B cell (primary cell): Measurements from ENCODE around the gene BAZ1B. TPM values are rescaled to one million over a fixed set of nuclear protein-coding genes. Genes with fewer than 3 reads are reported as not detected.

Source experiments
- ATAC-seq: fragments of 200-7000 bp; cut with Tn5 transposase; one replicate; pipeline ENCODE4 v1.10.0; 2021; ENCODE audit warnings: low read depth, mild to moderate bottlenecking, moderate number of reproducible peaks, moderate library complexity
- CTCF ChIA-PET: fragments of 350-600 bp; sonication (Branson Sonifier 250); formaldehyde crosslinking; loops from one replicate; lab custom pipeline; 2021; ENCODE audit warnings: antibody characterized with exemption, inconsistent platforms; lab: Charles Lee
- POLR2A ChIA-PET: fragments of 350-600 bp; sonication (Branson Sonifier 250); formaldehyde crosslinking; loops from one replicate; lab custom pipeline; 2021; ENCODE audit warnings: antibody characterized with exemption; lab: Charles Lee
- DNase-seq: peaks from one replicate; pipeline ENCODE4 v3.0.0; 2013
- H2AFZ ChIP-seq: 2 replicates; pipeline ENCODE4 v1.6.1; 2012; ENCODE audit warnings: mild to moderate bottlenecking, low read depth, low read length; ENCODE audit not compliant: insufficient read depth, poor library complexity, severe bottlenecking
- H3K27ac ChIP-seq, 2 donors: 1 replicate in 1 of 2; 2 replicates in 1 of 2; pipeline ENCODE4 v1.5.1; 2012 to 2013; ENCODE audit warnings: low read length in 2 of 2, mild to moderate bottlenecking in 2 of 2, moderate library complexity in 1 of 2
- H3K27me3 ChIP-seq, 4 experiments: fragments of 200-600 bp in 1 of 4; sonication (generic) in 1 of 4; replicated peaks in 1 of 4; 1 replicate in 2 of 4; 2 replicates in 2 of 4; pipeline versions ENCODE4 v1.6.1 to v1.7.0; 2013 to 2016; ENCODE audit warnings: low read length in 3 of 4, mild to moderate bottlenecking in 2 of 4, mixed read lengths in 1 of 4, moderate library complexity in 1 of 4; ENCODE audit not compliant: insufficient read depth in 4 of 4, control insufficient read depth in 3 of 4; ENCODE audit errors: control extremely low read depth in 1 of 4
- H3K36me3 ChIP-seq, 2 experiments: replicated peaks in 1 of 2; 1 replicate in 1 of 2; 2 replicates in 1 of 2; pipeline versions ENCODE4 v1.6.1 to v1.7.1; 2013; ENCODE audit warnings: low read length in 1 of 2; ENCODE audit not compliant: insufficient read depth in 2 of 2, control insufficient read depth in 1 of 2; ENCODE audit errors: control extremely low read depth in 1 of 2, extremely low read depth in 1 of 2
- H3K4me1 ChIP-seq, 2 donors: fragments of 200-600 bp in 1 of 2; sonication (generic) in 1 of 2; 1 replicate in 1 of 2; 2 replicates in 1 of 2; pipeline versions ENCODE4 v1.5.1 to v1.6.1; 2013 to 2017; ENCODE audit warnings: low read length in 2 of 2; ENCODE audit not compliant: control insufficient read depth in 2 of 2, insufficient read depth in 2 of 2
- H3K4me2 ChIP-seq: replicated peaks from 2 replicates; pipeline ENCODE3; 2012; ENCODE audit warnings: mild to moderate bottlenecking, low read depth, low read length; ENCODE audit not compliant: poor library complexity, severe bottlenecking
- H3K4me3 ChIP-seq, 5 experiments: fragments of 200-600 bp in 1 of 5; sonication (generic) in 1 of 5; 1 replicate in 3 of 5; 2 replicates in 2 of 5; pipeline versions ENCODE4 v1.5.1 to v1.7.0; 2011 to 2016; ENCODE audit warnings: low read length in 4 of 5, mild to moderate bottlenecking in 4 of 5, low read depth in 2 of 5, control low read depth in 1 of 5, moderate library complexity in 1 of 5; ENCODE audit not compliant: insufficient read depth in 1 of 5; ENCODE audit errors: control extremely low read depth in 1 of 5, extremely low read depth in 1 of 5
- H3K79me2 ChIP-seq: fragments of 200-600 bp; sonication (generic); one replicate; pipeline ENCODE4 v1.6.0; 2016; ENCODE audit warnings: low read length; ENCODE audit not compliant: control insufficient read depth, insufficient read depth
- H3K9ac ChIP-seq: fragments of 200-600 bp; sonication (generic); 2 replicates; pipeline ENCODE4 v1.6.1; 2017; ENCODE audit warnings: mild to moderate bottlenecking, low read length, moderate library complexity
- H3K9me3 ChIP-seq, 3 donors: one replicate each; pipeline versions ENCODE4 v1.6.1 to v1.7.1; 2013; ENCODE audit warnings: low read length in 2 of 3; ENCODE audit not compliant: control insufficient read depth in 2 of 3, insufficient read depth in 1 of 3; ENCODE audit errors: control extremely low read depth in 1 of 3
- H4K20me1 ChIP-seq: 2 replicates; pipeline ENCODE4 v1.6.0; 2012; ENCODE audit warnings: mild to moderate bottlenecking, low read length; ENCODE audit not compliant: insufficient read depth, control insufficient read depth, poor library complexity, severe bottlenecking
- H3K27ac Mint-ChIP-seq: one replicate; pipeline ENCODE4 v1.8.0; 2021; ENCODE audit warnings: mixed read lengths
- H3K27me3 Mint-ChIP-seq: one replicate; pipeline ENCODE4 v1.8.0; 2021; ENCODE audit warnings: mixed read lengths
- H3K4me1 Mint-ChIP-seq: one replicate; pipeline ENCODE4 v1.8.0; 2021; ENCODE audit warnings: mixed read lengths
- H3K4me3 Mint-ChIP-seq: one replicate; pipeline ENCODE4 v1.8.0; 2021; ENCODE audit warnings: mixed read lengths
- H3K9me3 Mint-ChIP-seq: one replicate; pipeline ENCODE4 v1.8.0; 2022; ENCODE audit warnings: mixed read lengths; ENCODE audit not compliant: insufficient read depth
- EZH2 ChIP-seq: IDR thresholded peaks from 2 replicates; pipeline ENCODE4 v1.6.1; 2012; ENCODE audit warnings: borderline replicate concordance, low read depth, mild to moderate bottlenecking, moderate library complexity, low read length; ENCODE audit not compliant: insufficient read depth, poor library complexity, severe bottlenecking
- WGBS: methylation state at CpG from one replicate; pipeline ENCODE4 v1.1.5; 2013; ENCODE audit warnings: missing lambda C conversion rate; ENCODE audit not compliant: insufficient coverage; 5-methylcytosine and 5-hydroxymethylcytosine counted together
- intact Hi-C: fragments of 100-400 bp; cut with micrococcal nuclease; formaldehyde crosslinking; loops from one replicate; pipeline ENCODE4 v1.10.0; 2022
- polyA plus RNA-seq: library from polyadenylated mRNA; depleted of rRNA; stranded (reverse); fragments of >200 nt; gene quantifications from 2 replicates; pipeline ENCODE4 v1.2.3, GENCODE V29; 2012
- total RNA-seq, 2 donors: library from RNA; stranded (reverse); fragments of 120-200 nt in 1 of 2; gene quantifications; 1 replicate in 1 of 2; 2 replicates in 1 of 2; pipeline versions ENCODE4 v1.2.3 to v1.2.4, GENCODE V29; 2013 to 2022
- TF ChIP-seq, protein P1 (sequence below): fragments of 200-600 bp; IDR thresholded peaks from one replicate; pipeline ENCODE4 v1.8.0; 2022; ENCODE audit warnings: antibody characterized with exemption, mild to moderate bottlenecking

The BAZ1B gene
- total and polyA plus RNA-seq, 2 donors (not counting 1 experiment from before 2014, with no cell fraction given), result 17.2 to 68.1 TPM

DNA sequence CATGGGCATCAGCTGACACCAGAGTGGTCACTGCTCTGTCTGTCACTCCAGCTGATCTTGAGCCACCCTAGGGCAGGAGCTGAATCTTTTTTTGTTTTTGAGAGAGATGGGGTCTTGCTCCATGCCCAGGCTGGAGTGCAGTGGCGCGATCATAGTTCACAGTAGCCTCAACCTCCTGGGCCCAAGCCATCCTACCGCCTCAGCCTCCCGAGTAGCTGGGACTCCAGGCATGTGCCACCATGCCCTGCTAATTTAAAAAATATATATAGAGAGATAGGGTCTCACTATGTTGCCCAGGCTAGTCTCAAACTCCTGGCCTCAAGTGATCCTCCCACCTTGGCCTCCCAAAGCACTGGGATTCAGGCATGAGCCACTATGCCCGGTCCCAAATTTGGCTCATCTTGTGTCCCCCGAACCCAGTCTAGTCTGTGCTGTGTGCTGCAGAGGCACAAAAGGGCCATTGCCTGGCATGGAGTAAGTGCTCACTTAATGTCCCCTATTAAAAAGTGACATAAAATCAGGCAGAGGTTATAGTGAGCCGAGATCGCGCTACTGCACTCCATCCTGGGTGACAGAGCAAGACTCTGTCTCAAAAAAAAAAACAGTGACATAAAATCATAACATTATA, 96.6 kb downstream of the BAZ1B start:
- Mint-ChIP-seq H3K27ac (no peak overlapping the region), H3K4me3 (no peak overlapping the region), H3K4me1 (peaks cover 7% of the 10 kb centered on the region), H3K9me3 (no peaks in the 10 kb centered on the region), H3K27me3 (peaks cover 10% of the 10 kb centered on the region)
- Histone ChIP-seq H4K20me1 (no peaks in the 10 kb centered on the region), H3K4me1 (peaks cover 0 to 10% of the 10 kb centered on the region in 2 donors), H3K27me3 (peaks cover 0 to 23% (median 4%) of the 10 kb centered on the region in 4 experiments), H3K4me2 (no peak overlapping the region), H3K79me2 (no peaks in the 10 kb centered on the region), H3K4me3 (no peak overlapping the region), H3K9ac (no peak overlapping the region), H3K27ac (no peak overlapping the region), H3K9me3 (peaks cover 0 to 5% (median 0%) of the 10 kb centered on the region in 3 donors), H2AFZ (no peak overlapping the region), H3K36me3 (no peaks in the 10 kb centered on the region)
- no peak for DNase-seq
- 94% methylated on average over 4 of the region's 9 CpGs for WGBS
- ChIA-PET CTCF (no interaction called here), POLR2A (no interaction called here)
- ATAC-seq, result no peak
- intact Hi-C loops, result no loop called here
- TF ChIP-seq EZH2, result no peak
- TF ChIP-seq, protein P1, sequence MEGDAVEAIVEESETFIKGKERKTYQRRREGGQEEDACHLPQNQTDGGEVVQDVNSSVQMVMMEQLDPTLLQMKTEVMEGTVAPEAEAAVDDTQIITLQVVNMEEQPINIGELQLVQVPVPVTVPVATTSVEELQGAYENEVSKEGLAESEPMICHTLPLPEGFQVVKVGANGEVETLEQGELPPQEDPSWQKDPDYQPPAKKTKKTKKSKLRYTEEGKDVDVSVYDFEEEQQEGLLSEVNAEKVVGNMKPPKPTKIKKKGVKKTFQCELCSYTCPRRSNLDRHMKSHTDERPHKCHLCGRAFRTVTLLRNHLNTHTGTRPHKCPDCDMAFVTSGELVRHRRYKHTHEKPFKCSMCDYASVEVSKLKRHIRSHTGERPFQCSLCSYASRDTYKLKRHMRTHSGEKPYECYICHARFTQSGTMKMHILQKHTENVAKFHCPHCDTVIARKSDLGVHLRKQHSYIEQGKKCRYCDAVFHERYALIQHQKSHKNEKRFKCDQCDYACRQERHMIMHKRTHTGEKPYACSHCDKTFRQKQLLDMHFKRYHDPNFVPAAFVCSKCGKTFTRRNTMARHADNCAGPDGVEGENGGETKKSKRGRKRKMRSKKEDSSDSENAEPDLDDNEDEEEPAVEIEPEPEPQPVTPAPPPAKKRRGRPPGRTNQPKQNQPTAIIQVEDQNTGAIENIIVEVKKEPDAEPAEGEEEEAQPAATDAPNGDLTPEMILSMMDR, result no peak

DNA sequence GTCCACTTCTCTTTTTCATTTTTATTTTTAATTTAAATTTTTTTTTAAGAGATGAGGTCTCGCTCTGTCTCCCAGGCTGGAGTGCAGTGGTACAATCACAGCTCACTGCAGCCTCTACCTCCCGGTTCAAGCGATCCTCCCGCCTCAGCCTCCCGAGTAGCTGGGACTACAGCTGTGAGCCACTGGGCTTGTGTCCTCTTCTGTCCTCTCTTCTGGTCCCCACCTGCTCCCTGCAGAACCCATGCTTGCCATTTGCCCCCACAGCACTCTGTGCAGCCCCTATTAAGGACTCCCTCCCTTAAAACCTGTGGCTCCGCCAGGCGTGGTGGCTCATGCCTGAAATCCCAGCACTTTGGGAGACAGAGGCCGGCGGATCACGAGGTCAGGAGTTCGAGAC, 97.6 kb downstream of the BAZ1B start:
- Histone ChIP-seq H3K9ac (no peak overlapping the region), H2AFZ (no peak overlapping the region), H3K4me1 (peaks cover 0 to 10% of the 10 kb centered on the region in 2 donors), H3K27ac (no peak overlapping the region), H3K27me3 (peaks cover 0 to 22% (median 4%) of the 10 kb centered on the region in 4 experiments), H3K4me3 (peak overlapping the region in 2 of 5 experiments; percentile 15 to 31), H3K9me3 (peaks cover 0 to 5% (median 0%) of the 10 kb centered on the region in 3 donors), H3K79me2 (no peaks in the 10 kb centered on the region), H3K36me3 (no peaks in the 10 kb centered on the region), H4K20me1 (no peaks in the 10 kb centered on the region), H3K4me2 (peak overlapping the region; percentile 66)
- H3K4me3 Mint-ChIP-seq, result no peak overlapping the region
- ChIA-PET POLR2A (no interaction called here), CTCF (no interaction called here)
- intact Hi-C loops, result no loop called here
- no peak overlapping the region for H3K27ac Mint-ChIP-seq
- ATAC-seq, result no peak
- H3K4me1 Mint-ChIP-seq, result peaks cover 7% of the 10 kb centered on the region
- WGBS, result 89% methylated on average over 10 of the region's 11 CpGs
- DNase-seq, result no peak
- TF ChIP-seq EZH2, result no peak
- TF ChIP-seq, protein P1, result no peak
- no peaks in the 10 kb centered on the region for H3K9me3 Mint-ChIP-seq
- peaks cover 14% of the 10 kb centered on the region for H3K27me3 Mint-ChIP-seq
